Amniotic epithelial cell (primary cell): Measurements from ENCODE around the gene SH2D3A.
"Not testable (repeated sequence)": the region's sequence is repeated elsewhere in the genome, so short reads cannot be mapped to it uniquely, and the experiment has no call there.

Experiments used
- DNase-seq: peaks from one replicate; pipeline ENCODE4 v3.0.0-alpha.2; 2010; ENCODE audit warnings: low read depth

SH2D3A gene

GRCh38 chr19:6790194-6791128 lies 23.2 kb upstream of the SH2D3A start:
- no peak for DNase-seq

GRCh38 chr19:6788896-6789295 lies 21.7 kb upstream of the SH2D3A start:
- DNase-seq, result no peak

GRCh38 chr19:6787393-6787792 lies 20.2 kb upstream of the SH2D3A start:
- DNase-seq, result no peak

DNA sequence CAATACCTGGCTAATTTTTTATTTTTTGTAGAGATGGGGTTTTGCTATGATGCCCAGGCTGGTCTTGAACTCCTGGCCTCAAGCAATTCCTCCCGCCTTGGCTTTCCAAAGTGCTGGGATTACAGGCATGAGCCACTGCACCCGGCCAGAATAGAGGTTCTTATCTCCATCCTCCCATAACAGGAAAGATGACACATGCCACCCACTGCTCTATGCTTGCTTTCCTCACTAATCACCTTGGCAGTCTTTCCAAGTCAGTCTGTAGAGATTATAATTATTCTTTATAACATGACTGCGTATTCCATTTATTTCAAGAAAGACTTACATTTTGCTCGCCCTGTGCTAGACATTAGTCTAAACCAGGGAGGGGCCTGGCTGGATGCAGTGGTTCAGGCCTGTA lies 12.0 kb upstream of the SH2D3A start:
- no peak for DNase-seq

DNA sequence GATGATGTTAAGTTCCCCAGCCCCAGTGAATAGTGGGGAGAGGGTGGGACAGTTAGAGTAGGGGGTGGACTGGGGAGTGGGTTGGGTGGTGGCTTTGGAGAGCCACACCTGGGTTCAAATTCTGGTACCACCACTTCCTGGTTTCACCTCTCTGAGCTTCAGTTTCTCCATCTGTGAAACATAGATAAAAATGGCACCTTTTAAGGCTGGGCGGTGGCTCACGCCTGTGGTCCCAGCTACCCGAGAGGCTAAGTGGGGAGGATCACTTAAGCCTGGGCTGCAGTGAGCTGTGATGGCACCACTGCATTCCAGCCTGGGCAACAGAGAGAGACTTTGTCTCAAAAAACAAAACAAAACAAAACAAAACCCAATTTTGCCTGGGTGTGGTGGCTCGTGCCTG lies 11.2 kb upstream of the SH2D3A start:
- no peak for DNase-seq

- DNase-seq, result no peak
Observed at GRCh38 chr19:6777434-6777833, 10.2 kb upstream of the SH2D3A start.

DNA sequence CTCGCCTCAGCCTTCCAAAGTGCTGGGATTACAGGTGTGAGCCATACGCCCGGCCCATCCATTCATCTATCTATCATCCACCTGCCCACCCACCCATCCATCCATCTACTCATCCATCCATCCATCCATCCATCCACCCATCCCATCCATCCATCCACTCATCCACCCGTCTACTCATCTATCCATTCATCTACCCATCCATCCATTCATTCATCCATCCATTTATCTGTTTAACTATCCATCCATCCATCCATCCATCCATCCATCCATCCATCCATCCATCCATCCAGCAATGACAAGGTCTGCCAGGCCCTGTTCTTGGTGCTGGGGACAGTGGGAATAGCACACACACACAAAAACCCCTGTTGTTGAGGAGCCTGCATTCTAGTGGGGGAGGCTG lies 9.8 kb upstream of the SH2D3A start:
- no peak for DNase-seq

GRCh38 chr19:6776045-6776444 lies 8.8 kb upstream of the SH2D3A start:
- not testable (repeated sequence) for DNase-seq

GRCh38 chr19:6774821-6775707 lies 7.8 kb upstream of the SH2D3A start:
- DNase-seq, result no peak

DNA sequence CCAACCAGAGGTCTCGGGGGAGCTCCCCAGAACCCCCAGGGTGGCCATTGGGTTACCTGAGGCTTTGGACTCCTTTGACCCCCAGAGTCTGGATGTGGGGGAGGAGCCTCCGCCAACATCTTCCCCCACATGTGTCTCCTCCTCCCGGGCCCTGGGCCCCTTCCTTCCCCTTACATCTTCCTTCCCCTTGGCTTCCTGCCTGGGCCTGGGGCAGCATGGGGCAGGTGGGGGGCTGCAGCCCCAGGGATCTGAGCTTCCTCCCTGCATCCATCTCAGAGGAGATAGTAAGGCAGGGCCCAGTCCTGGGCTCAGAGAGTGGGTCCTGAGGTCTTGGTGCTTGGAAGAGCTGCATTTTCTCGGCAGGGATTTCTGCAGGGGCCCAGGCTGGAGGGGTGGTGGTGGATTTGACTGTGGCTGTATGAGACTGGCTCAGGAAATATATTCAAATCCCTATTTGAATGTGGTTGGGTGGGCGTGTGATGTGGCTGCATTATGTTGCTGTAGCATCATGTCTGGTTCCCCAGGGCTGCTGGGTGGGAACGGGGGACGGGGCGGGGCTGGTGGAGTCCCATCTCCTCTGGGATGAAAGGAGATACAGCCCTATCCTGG lies 6.2 kb upstream of the SH2D3A start:
- DNase-seq, result no peak

DNA sequence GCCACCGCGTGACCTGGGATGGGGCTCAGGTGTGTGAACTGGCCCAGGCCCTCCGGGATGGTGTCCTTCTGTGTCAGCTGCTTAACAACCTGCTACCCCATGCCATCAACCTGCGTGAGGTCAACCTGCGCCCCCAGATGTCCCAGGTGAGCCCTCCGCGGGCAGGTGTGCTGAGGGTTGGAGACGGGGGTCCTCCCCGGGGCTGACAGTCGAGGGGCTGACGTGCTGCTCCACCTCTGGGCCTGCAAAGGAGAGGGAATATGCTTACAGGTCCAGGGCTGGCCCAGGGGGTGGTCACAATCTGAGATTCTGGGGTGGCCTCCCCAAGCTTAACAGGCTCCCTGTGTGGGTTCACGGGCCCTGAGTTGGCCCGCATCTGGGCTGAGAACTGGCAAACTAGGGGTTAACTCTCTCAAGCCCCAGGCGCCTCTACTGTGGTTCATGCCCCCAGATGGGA lies 5.7 kb upstream of the SH2D3A start:
- no peak for DNase-seq

- no peak for DNase-seq
Observed at GRCh38 chr19:6772028-6772865, 5.0 kb upstream of the SH2D3A start, which contains the start of gene VAV1. TSS of gene VAV1 (plus strand) at chr19:6772708. CDS start at chr19:6772808, 100 bp downstream.

GRCh38 chr19:6771648-6772027 lies 4.4 kb upstream of the SH2D3A start:
- DNase-seq, result not testable (repeated sequence)

DNA sequence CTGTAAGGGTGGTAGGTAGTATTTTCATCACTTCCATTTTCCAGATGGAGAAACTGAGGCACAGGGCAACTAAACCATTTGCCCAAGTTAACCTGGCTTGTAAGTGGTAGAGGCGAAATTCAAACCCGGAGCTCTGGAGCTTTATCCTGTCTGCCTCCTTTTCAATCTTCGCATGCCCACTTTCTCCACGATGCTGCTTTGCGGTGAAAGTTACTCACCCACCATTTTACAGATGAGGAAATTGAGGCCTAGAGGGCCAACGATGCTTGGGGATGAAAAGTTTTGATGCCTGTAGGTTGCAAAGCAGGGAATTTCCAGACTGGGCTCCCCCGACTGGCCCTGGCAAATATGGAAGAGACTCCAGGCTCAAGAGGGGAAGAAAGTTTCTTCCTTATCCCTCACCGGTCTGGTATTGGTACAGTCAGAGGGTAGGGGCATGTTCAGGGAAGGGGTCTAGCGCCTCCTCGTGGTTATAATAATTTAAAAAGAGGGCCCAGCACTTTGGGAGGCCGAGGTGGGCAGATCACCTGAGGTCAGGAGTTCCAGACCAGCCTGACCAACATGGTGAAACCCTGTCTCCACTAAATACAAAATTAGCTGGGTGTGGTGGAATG lies 1.9 kb upstream of the SH2D3A start:
- peak; percentile 38 for DNase-seq

DNA sequence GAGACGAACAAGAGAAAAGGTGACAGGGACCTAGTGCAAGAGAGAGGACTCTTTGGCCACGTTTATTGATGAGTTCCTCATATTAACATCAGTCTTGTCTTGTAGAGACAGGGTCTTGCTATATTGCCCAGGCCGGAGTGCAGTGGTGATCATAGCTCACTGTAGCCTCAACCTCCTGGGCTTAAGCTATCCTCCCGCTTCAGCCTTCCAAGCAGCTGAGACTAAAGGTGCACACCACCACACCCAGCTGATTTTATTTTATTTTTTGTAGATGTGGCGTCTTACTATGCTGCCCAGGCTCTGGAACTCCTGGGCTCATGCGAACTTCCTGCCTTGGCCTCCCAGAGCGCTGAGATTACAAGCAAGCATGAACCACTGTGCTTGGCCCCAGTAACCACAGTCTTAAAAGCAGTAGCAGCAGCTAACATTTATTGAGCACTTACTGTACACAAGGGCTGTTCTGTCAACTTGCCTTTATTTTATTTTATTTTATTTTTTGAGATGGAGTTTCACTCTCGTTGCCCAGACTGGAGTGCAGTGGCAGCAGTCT lies 1.1 kb upstream of the SH2D3A start:
- no peak for DNase-seq

- DNase-seq, result no peak
Observed at GRCh38 chr19:6767081-6767356, 216 bp downstream of the SH2D3A start.

DNA sequence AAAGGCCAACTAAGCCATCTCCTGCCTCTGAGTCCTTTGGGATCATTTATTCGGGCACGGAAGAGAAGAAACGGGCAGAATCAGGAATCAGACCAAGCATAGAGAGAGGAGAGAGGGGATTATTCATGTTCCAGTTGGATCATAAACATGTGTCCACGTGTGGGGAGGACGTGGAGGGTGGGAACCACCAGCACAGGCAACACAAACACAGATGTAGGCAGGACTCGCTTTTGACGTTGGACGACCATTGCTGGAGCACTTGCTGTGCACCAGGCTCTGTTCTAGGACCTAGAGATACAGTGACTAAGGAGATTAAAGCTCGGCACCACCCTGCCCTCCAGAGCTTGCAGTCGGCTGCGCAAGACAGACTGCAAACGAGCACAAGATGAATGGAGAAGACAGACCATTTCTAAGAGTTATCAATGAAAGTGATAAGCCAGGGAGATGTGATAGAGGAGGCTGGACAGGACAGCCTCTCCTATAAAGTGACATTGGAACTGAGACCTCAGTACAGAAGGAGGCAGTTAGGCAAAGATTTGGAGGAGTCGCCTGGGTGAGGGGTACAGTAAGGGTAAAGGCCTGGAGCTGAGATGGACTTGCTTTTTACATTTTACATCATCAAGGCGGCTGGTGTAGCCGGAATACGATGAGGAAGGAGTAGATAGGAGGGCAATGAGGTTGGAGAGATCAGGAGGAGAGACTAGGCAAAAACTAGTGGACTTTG lies 716 bp downstream of the SH2D3A start:
- no peak for DNase-seq

- DNase-seq, result no peak
Observed at GRCh38 chr19:6765738-6766356, 1.4 kb downstream of the SH2D3A start.

DNA sequence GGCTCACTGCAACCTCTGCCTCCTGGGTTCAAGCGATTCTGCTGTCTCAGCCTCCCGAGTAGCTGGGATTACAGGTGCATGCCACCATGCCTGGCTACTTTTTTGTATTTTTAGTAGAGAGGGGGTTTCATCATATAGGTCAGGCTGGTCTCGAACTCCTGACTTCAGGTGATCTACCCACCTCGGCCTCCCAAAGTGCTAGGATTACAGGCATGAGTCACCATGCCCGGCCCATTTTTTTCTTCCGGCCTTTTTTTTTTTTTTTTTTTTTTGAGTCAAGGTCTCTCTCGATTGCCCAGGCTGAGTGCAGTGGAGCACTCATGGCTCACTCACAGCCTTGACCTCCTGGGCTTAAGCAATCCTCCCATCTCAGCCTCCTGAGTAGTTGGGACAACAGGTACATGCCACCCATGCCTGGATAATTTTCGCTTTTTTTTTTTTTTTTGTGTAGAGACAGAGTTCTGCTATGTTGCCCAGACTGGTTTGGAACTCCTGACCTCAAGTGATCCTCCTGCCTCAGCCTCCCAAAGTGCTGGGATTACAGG lies 4.9 kb downstream of the SH2D3A start:
- not testable (repeated sequence) for DNase-seq
